BLaER1 (cell line): Measurements from ENCODE around the gene CCAR1.
"Not testable (repeated sequence)": the region's sequence is repeated elsewhere in the genome, so short reads cannot be mapped to it uniquely, and the experiment has no call there.

ENCODE experiments used
- H3K27ac ChIP-seq: shearing (Covaris generic); formaldehyde crosslinking; 2 replicates; pipeline ENCODE4 v1.8.1; 2022
- H3K27me3 ChIP-seq: shearing (Covaris generic); formaldehyde crosslinking; 2 replicates; pipeline ENCODE4 v1.8.1; 2022
- H3K36me3 ChIP-seq: shearing (Covaris generic); formaldehyde crosslinking; 2 replicates; pipeline ENCODE4 v1.8.1; 2022
- H3K4me1 ChIP-seq: shearing (Covaris generic); formaldehyde crosslinking; 2 replicates; pipeline ENCODE4 v1.8.1; 2022
- H3K4me2 ChIP-seq: shearing (Covaris generic); formaldehyde crosslinking; 2 replicates; pipeline ENCODE4 v1.8.1; 2022
- H3K4me3 ChIP-seq: shearing (Covaris generic); formaldehyde crosslinking; 2 replicates; pipeline ENCODE4 v1.8.1; 2022
- H3K9ac ChIP-seq: shearing (Covaris generic); formaldehyde crosslinking; 2 replicates; pipeline ENCODE4 v1.8.1; 2022
- H3K9me3 ChIP-seq: shearing (Covaris generic); formaldehyde crosslinking; 2 replicates; pipeline ENCODE4 v1.8.1; 2022
- H4K20me1 ChIP-seq: shearing (Covaris generic); formaldehyde crosslinking; 2 replicates; pipeline ENCODE4 v1.8.1; 2022
- Cebpa-rat ChIP-seq: shearing (Covaris generic); IDR thresholded peaks from 2 replicates; pipeline ENCODE4 v1.8.1; 2022

The CCAR1 gene

GRCh38 chr10:68725016-68725415, 4.0 kb downstream of the CCAR1 start:
- H3K27me3 ChIP-seq: no peaks in the 10 kb centered on the region
- peaks cover 47% of the 10 kb centered on the region for H4K20me1 ChIP-seq
- peaks cover 9% of the 10 kb centered on the region for H3K4me1 ChIP-seq
- TF ChIP-seq Cebpa-rat: no peak
- H3K36me3 ChIP-seq: peaks cover 70% of the 10 kb centered on the region
- H3K4me3 ChIP-seq: no peak overlapping the region
- no peaks in the 10 kb centered on the region for H3K9me3 ChIP-seq
- H3K4me2 ChIP-seq: no peak overlapping the region
- H3K27ac ChIP-seq: no peak overlapping the region
- no peak overlapping the region for H3K9ac ChIP-seq

- TF ChIP-seq Cebpa-rat: no peak
- Histone ChIP-seq H3K27me3 (no peaks in the 10 kb centered on the region), H3K4me1 (peaks cover 8% of the 10 kb centered on the region), H3K9me3 (no peaks in the 10 kb centered on the region), H3K9ac (no peak overlapping the region), H4K20me1 (peaks cover 69% of the 10 kb centered on the region), H3K27ac (no peak overlapping the region), H3K36me3 (peaks cover 92% of the 10 kb centered on the region), H3K4me2 (no peak overlapping the region), H3K4me3 (no peak overlapping the region)
Observed at GRCh38 chr10:68727146-68727545, 6.1 kb downstream of the CCAR1 start.

- TF ChIP-seq Cebpa-rat: no peak
- Histone ChIP-seq H3K9me3 (no peaks in the 10 kb centered on the region), H3K27me3 (no peaks in the 10 kb centered on the region), H3K36me3 (peaks cover 96% of the 10 kb centered on the region), H4K20me1 (peaks cover 98% of the 10 kb centered on the region), H3K4me3 (no peak overlapping the region), H3K4me2 (no peak overlapping the region), H3K9ac (no peak overlapping the region), H3K4me1 (no peaks in the 10 kb centered on the region), H3K27ac (no peak overlapping the region)
Observed at GRCh38 chr10:68732651-68733050, 11.6 kb downstream of the CCAR1 start.

GRCh38 chr10:68734349-68734748, 13.3 kb downstream of the CCAR1 start:
- Histone ChIP-seq H3K4me1 (no peaks in the 10 kb centered on the region), H3K36me3 (peaks cover 98% of the 10 kb centered on the region), H3K9ac (no peak overlapping the region), H3K27me3 (no peaks in the 10 kb centered on the region), H3K4me3 (no peak overlapping the region), H3K9me3 (no peaks in the 10 kb centered on the region), H3K27ac (no peak overlapping the region), H3K4me2 (no peak overlapping the region), H4K20me1 (peaks cover 97% of the 10 kb centered on the region)
- TF ChIP-seq Cebpa-rat: no peak

- H3K27ac ChIP-seq: no peak overlapping the region
- H3K9ac ChIP-seq: no peak overlapping the region
- peaks cover 98% of the 10 kb centered on the region for H3K36me3 ChIP-seq
- 0 out of 2 replicates have a peak, but pooled peaks have one; percentile 22 for TF ChIP-seq Cebpa-rat
- H3K27me3 ChIP-seq: no peaks in the 10 kb centered on the region
- H3K9me3 ChIP-seq: no peaks in the 10 kb centered on the region
- H3K4me1 ChIP-seq: no peaks in the 10 kb centered on the region
- peaks cover 97% of the 10 kb centered on the region for H4K20me1 ChIP-seq
- no peak overlapping the region for H3K4me3 ChIP-seq
- H3K4me2 ChIP-seq: no peak overlapping the region
Observed at GRCh38 chr10:68735119-68735518, 14.1 kb downstream of the CCAR1 start.

- H3K4me2 ChIP-seq, H3K9me3 ChIP-seq, H3K9ac ChIP-seq, H3K27ac ChIP-seq, H3K27me3 ChIP-seq, H3K4me3 ChIP-seq, H3K4me1 ChIP-seq: not testable (repeated sequence)
- Histone ChIP-seq H3K36me3 (peaks cover 98% of the 10 kb centered on the region), H4K20me1 (peaks cover 97% of the 10 kb centered on the region)
Observed at GRCh38 chr10:68735739-68736138, 14.7 kb downstream of the CCAR1 start.

- H4K20me1 ChIP-seq: peaks cover 80% of the 10 kb centered on the region
- not testable (repeated sequence) for H3K9ac ChIP-seq, H3K4me1 ChIP-seq, H3K4me3 ChIP-seq, H3K4me2 ChIP-seq, H3K27ac ChIP-seq, H3K27me3 ChIP-seq, H3K9me3 ChIP-seq
- H3K36me3 ChIP-seq: peaks cover 98% of the 10 kb centered on the region
Observed at GRCh38 chr10:68740676-68741075, 19.6 kb downstream of the CCAR1 start.

GRCh38 chr10:68742397-68742796, 21.4 kb downstream of the CCAR1 start:
- Histone ChIP-seq H3K36me3 (peaks cover 98% of the 10 kb centered on the region), H3K27ac (no peak overlapping the region), H3K4me2 (no peak overlapping the region), H3K4me3 (no peak overlapping the region), H3K4me1 (no peaks in the 10 kb centered on the region), H3K27me3 (no peaks in the 10 kb centered on the region), H4K20me1 (peaks cover 77% of the 10 kb centered on the region), H3K9ac (no peak overlapping the region), H3K9me3 (no peaks in the 10 kb centered on the region)
- no peak for TF ChIP-seq Cebpa-rat

GRCh38 chr10:68752711-68753350, 31.8 kb downstream of the CCAR1 start:
- no peak overlapping the region for H3K9ac ChIP-seq
- no peak for TF ChIP-seq Cebpa-rat
- peaks cover 22% of the 10 kb centered on the region; the same call in 1 of the 2 replicates for H4K20me1 ChIP-seq
- H3K4me3 ChIP-seq: no peak overlapping the region
- H3K9me3 ChIP-seq: no peaks in the 10 kb centered on the region
- no peaks in the 10 kb centered on the region for H3K27me3 ChIP-seq
- peaks cover 99% of the 10 kb centered on the region for H3K36me3 ChIP-seq
- no peaks in the 10 kb centered on the region for H3K4me1 ChIP-seq
- no peak overlapping the region for H3K27ac ChIP-seq
- no peak overlapping the region for H3K4me2 ChIP-seq

- no peak overlapping the region for H3K27ac ChIP-seq
- no peak for TF ChIP-seq Cebpa-rat
- H3K4me3 ChIP-seq: no peak overlapping the region
- H3K9me3 ChIP-seq: no peaks in the 10 kb centered on the region
- H3K9ac ChIP-seq: no peak overlapping the region
- H3K27me3 ChIP-seq: no peaks in the 10 kb centered on the region
- H3K4me1 ChIP-seq: no peaks in the 10 kb centered on the region
- peaks cover 99% of the 10 kb centered on the region for H3K36me3 ChIP-seq
- H4K20me1 ChIP-seq: peaks cover 37% of the 10 kb centered on the region
- H3K4me2 ChIP-seq: no peak overlapping the region
Observed at GRCh38 chr10:68756246-68756645, 35.2 kb downstream of the CCAR1 start.

GRCh38 chr10:68756766-68757165, 35.7 kb downstream of the CCAR1 start:
- Histone ChIP-seq H3K4me1 (no peaks in the 10 kb centered on the region), H3K27ac (no peak overlapping the region), H3K9me3 (no peaks in the 10 kb centered on the region), H3K4me2 (no peak overlapping the region), H3K36me3 (peaks cover 99% of the 10 kb centered on the region), H3K4me3 (no peak overlapping the region), H4K20me1 (peaks cover 37% of the 10 kb centered on the region), H3K27me3 (no peaks in the 10 kb centered on the region), H3K9ac (no peak overlapping the region)
- TF ChIP-seq Cebpa-rat: no peak
